ENCODE data around the gene AMOTL1.
A peak's percentile ranks its signal among the peaks of the same experiment; 100 is the strongest.

AMOTL1 gene, protein sequence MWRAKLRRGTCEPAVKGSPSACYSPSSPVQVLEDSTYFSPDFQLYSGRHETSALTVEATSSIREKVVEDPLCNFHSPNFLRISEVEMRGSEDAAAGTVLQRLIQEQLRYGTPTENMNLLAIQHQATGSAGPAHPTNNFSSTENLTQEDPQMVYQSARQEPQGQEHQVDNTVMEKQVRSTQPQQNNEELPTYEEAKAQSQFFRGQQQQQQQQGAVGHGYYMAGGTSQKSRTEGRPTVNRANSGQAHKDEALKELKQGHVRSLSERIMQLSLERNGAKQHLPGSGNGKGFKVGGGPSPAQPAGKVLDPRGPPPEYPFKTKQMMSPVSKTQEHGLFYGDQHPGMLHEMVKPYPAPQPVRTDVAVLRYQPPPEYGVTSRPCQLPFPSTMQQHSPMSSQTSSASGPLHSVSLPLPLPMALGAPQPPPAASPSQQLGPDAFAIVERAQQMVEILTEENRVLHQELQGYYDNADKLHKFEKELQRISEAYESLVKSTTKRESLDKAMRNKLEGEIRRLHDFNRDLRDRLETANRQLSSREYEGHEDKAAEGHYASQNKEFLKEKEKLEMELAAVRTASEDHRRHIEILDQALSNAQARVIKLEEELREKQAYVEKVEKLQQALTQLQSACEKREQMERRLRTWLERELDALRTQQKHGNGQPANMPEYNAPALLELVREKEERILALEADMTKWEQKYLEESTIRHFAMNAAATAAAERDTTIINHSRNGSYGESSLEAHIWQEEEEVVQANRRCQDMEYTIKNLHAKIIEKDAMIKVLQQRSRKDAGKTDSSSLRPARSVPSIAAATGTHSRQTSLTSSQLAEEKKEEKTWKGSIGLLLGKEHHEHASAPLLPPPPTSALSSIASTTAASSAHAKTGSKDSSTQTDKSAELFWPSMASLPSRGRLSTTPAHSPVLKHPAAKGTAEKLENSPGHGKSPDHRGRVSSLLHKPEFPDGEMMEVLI

DNA sequence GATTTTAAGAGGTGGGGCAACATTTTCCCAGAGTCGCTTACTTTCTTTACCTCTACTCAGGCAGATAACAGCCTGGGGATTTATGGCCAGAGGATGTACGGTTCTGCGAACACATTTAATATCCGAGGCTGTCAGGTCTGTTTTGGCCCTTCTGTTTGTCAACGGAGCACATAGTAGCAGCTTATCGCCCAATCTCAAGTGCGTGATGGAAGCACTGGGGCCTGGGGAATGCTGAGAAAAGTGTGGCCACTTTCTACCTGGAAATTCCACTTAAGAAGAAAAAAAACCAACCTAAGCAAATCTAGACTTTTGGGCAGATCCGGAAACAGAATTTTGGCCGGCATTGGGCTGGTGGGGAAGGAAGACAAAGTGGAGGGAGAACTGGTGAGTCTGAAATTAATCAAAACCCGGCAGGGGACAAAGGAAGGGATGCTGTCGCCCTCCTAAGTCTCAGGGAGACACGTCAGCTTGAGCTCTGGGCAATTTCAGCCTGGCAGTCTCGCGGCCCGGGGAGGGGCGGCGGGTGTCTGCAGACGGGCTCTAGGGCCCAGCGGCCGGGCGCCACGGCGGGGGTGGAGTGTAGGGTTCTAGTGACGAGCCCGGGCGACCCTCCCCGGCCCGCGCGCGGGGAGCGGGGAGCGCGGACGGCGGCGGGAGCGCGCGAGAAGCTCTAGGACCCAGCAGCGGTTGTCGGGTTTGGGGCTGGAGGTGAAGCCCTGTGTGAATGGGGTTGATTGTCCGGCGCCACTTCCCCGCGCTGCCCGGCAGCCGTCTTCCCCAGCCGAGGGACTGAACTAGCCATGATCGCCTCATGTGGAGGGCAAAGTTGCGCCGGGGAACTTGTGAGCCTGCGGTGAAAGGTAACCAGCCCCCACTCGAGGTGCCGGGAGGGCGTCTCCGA, at the start of gene AMOTL1:
AMOTL1 (plus strand) TSS at position 656 of the 901 bp plus-strand sequence; CDS start at position 812, 156 bp downstream.
- peak; percentile 62 for DNase-seq

GRCh38 chr11:94719876-94720275, 48.3 kb upstream of the AMOTL1 start:
- no peak for DNase-seq

GRCh38 chr11:94721565-94722292, 46.4 kb upstream of the AMOTL1 start:
- DNase-seq: no peak

GRCh38 chr11:94722735-94723134, 45.4 kb upstream of the AMOTL1 start:
- DNase-seq: no peak

- DNase-seq: no peak
Observed at GRCh38 chr11:94725097-94725496, 43.1 kb upstream of the AMOTL1 start.

GRCh38 chr11:94727819-94728218, 40.3 kb upstream of the AMOTL1 start:
- no peak for DNase-seq

DNA sequence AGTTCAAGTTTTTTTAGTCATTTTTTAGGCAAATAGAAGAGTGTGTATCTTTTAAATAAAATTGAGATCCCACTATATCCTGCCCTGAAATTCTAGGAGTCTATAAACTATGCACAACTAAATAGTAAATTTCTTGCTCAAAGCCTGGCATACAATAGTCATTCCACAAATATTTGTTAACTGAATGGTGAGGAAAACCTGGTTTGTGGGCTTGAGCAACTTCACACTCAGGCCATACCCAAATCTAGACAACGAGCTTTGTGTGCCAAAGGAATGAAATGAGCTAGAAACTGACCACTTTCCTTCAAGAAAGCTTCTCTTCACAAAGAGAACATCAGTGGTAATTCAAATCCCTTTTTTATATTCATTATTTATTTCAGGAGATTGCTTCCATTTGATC, 39.6 kb upstream of the AMOTL1 start:
- no peak for DNase-seq

GRCh38 chr11:94728966-94729751, 39.0 kb upstream of the AMOTL1 start:
- DNase-seq: no peak

DNA sequence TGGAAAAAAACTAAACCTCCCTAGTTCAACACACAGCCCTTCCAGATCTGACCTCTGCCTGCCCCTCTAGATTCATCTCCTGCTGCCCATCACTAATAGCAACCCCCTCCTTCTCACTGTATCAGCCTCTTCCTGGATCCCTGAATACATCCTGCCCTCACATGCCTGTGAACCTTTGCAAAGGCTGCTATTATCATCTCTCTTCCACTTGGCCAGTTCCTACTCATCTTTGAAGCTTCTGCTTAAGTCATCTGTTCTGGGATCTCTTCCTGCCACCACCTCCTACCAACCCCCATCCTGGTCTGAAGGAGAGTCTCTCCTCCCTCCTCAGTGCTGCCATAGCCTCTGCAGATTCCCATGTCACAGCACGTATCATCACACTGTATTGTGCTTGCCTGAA, 38.0 kb upstream of the AMOTL1 start:
- no peak for DNase-seq

- DNase-seq: no peak
Observed at GRCh38 chr11:94731880-94732601, 36.1 kb upstream of the AMOTL1 start.

- peak; percentile 10 for DNase-seq
Observed at GRCh38 chr11:94732617-94733281, 35.4 kb upstream of the AMOTL1 start.

- no peak for DNase-seq
Observed at GRCh38 chr11:94734563-94735275, 33.4 kb upstream of the AMOTL1 start.

GRCh38 chr11:94735907-94736306, 32.2 kb upstream of the AMOTL1 start:
- DNase-seq: no peak

DNA sequence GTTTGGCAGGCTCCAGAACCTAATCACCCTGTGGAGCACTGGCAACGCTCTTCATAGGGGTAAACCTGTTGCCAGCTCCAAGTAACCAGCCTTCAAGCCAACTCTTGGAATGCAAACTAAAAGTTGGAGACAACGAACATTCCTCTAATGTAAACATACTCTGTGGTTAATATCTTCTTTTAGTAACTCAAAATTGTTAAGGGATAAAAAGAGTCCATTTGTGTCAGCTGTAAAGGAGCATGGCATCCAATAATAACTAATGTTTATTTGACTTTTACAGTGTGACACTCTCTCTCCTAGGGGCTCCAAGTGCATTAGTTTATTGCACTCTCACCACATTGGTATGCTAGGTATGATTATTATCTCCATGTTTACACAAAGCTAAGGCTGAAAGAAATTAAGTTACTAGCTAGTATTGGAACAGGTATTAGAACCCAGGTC, 31.0 kb upstream of the AMOTL1 start:
- no peak for DNase-seq

DNA sequence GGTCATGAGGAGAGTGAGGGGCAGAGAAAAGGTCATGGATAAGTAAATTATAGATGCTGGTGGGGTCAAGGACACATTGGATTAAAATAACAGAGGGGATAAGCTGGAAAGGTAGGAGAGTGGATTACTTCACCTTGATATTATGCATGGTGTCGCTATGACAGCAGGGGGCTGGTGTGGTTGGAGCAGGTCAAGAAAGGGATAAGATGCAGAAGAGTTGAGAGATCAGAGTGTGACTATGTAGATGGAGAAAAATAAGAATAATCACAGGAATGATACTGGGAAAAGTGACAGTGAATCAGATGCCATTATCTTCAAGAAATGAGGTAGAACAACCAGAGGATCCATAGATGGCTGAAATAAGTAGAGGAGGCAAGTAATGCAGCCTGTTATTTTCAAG, 29.4 kb upstream of the AMOTL1 start:
- DNase-seq: no peak

- DNase-seq: no peak
Observed at GRCh38 chr11:94739331-94739730, 28.8 kb upstream of the AMOTL1 start.

DNA sequence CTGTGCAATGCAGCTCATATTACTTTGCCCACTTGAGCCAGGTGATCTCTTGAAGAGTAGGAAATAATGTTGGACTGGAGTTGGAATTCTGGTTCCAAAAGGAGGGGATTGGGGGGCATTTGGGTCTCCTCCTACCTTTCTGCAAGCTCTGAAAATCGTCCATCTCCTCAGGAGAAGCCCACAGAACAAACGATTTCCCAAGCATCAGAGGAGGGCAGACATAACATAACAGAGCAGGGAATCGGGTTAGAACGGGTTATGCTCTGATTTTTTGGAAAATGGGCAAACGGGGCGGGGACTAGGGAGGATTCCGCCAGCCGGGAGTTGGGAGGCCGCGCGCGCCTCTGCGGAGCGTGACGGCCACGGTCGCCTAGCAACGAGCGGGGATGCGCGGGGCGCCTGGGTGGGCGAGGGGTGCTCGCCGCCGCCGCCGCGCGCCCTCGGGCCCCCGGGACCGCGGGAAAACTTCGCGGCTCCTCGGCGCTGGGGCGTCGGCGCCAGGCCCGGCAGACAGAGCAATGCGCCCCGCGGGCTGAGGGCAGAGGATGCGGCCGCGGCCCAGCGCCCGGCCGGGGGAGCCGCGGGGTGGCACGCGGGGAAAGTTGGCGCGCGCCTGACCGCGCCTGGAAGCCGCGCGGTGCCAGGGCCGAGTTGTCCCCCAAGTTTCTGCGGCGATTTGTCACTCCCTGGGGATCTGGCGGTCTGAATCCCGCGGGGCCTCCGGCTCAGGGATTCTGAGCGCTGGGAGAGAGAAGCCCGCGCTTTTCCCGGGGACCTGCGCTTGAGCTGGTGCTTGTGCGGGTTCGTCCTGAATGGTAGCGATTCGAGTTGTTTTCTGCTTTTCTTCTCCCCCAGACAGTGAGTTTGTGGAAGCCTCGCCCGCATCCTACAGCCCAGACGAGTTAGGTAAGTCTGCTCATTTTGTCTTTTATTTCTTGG, 27.8 kb upstream of the AMOTL1 start:
- DNase-seq: no peak
